Activated naive CD4-positive, alpha-beta T cell treated with anti-CD3 and anti-CD28 coated beads, Interleukin-2, amount 50 U/mL, for 72 hours (primary cell): ENCODE data around the gene PLAA. TPM values are rescaled to one million over a fixed set of nuclear protein-coding genes. Genes with fewer than 3 reads are reported as not detected.

Source experiments
- ATAC-seq, 2 donors: fragments of 150-1000 bp; cut with Tn5 transposase; 2 replicates each; pipeline ENCODE4 v1.10.0; 2021; ENCODE audit warnings: mild to moderate bottlenecking in 2 of 2, moderate library complexity in 2 of 2
- DNase-seq, 2 donors: peaks; one replicate each; pipeline ENCODE4 v3.0.0; 2021 to 2022; ENCODE audit warnings: low spot score in 2 of 2
- H3K27ac Mint-ChIP-seq, 2 donors: one replicate each; pipeline ENCODE4 v1.8.0; 2022; ENCODE audit warnings: mild to moderate bottlenecking in 2 of 2, mixed read lengths in 2 of 2
- H3K36me3 Mint-ChIP-seq, 2 donors: one replicate each; pipeline ENCODE4 v1.8.0; 2022; ENCODE audit warnings: mixed read lengths in 2 of 2
- H3K9me3 Mint-ChIP-seq, 2 donors: one replicate each; pipeline ENCODE4 v1.8.0; 2022; ENCODE audit warnings: mixed read lengths in 2 of 2
- total RNA-seq, 2 donors: library from RNA; stranded (reverse); gene quantifications; one replicate each; pipeline ENCODE4 v1.2.3, GENCODE V29; 2022

The PLAA gene
- 10 to 100 TPM; 31.5 to 52.6 TPM for total RNA-seq

GRCh38 chr9:26946753-26947727 lies at the start of gene PLAA:
PLAA (minus strand) TSS chr9:26947242; CDS start chr9:26947045, 197 bp downstream.
- H3K36me3 Mint-ChIP-seq = peaks cover 26 to 34% of the 10 kb centered on the region in 2 donors
- no peaks in the 10 kb centered on the region for H3K9me3 Mint-ChIP-seq
- DNase-seq = peak; percentile 80 to 91
- peak within 1 kb of the TSS; percentile 97 to 100 for H3K27ac Mint-ChIP-seq
- ATAC-seq = peak; percentile 98 to 99

DNA sequence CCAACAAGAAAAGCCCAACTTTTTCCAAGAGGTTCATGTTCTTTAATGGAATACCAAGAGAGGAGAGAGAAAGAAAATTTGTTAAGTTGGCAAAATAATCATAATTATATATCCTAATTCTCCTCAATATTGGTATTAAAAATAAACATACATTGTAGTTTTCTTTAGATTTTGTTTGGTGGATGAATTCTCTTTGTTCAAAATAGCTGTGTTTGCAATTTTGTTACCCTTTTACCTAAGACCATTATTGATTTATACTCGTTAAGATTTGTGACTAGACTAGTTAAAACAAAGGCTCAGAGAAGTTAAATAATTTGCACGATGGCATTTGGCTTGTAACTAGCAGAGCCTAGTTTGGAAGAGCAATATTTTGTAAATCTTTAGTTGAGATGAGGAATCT lies 48.8 kb upstream of the PLAA start:
- ATAC-seq (no peak), DNase-seq (no peak)
- Mint-ChIP-seq H3K9me3 (no peaks in the 10 kb centered on the region), H3K36me3 (no peaks in the 10 kb centered on the region), H3K27ac (no peak overlapping the region)

GRCh38 chr9:26983340-26983739 lies 36.3 kb upstream of the PLAA start:
- peaks cover 0 to 14% of the 10 kb centered on the region in 2 donors for H3K36me3 Mint-ChIP-seq
- no peaks in the 10 kb centered on the region for H3K9me3 Mint-ChIP-seq
- no peak for ATAC-seq
- no peak overlapping the region for H3K27ac Mint-ChIP-seq
- DNase-seq = no peak

- DNase-seq = no peak
- H3K9me3 Mint-ChIP-seq = no peaks in the 10 kb centered on the region
- peak overlapping the region in 1 of 2 donors; percentile 40 for H3K27ac Mint-ChIP-seq
- no peaks in the 10 kb centered on the region for H3K36me3 Mint-ChIP-seq
- no peak for ATAC-seq
Observed at GRCh38 chr9:26975728-26976707, 29.0 kb upstream of the PLAA start.

DNA sequence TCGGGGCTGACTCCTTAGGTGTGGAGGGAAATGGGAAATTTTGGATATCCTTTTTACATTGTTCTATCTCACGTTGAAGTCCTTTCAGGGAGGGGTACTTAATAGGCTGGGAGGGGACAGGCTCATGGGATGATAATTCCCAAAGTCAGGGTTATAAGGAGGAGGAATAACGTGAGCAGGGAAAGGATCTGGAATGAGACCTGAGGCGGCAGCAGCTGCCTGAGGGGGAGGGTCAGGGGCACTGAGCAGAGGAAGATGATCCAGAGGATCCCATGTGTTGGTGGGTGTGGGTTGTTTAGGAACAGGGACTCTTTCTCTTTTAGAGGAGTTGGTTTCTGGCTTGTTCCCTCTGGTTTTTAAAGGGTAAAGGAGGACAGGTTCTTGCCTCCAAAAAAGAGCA lies 27.9 kb upstream of the PLAA start:
- H3K27ac Mint-ChIP-seq = peak overlapping the region in 1 of 2 donors; percentile 12
- ATAC-seq = no peak
- no peaks in the 10 kb centered on the region for H3K9me3 Mint-ChIP-seq
- no peak for DNase-seq
- peaks cover 2 to 3% of the 10 kb centered on the region in 2 donors for H3K36me3 Mint-ChIP-seq

DNA sequence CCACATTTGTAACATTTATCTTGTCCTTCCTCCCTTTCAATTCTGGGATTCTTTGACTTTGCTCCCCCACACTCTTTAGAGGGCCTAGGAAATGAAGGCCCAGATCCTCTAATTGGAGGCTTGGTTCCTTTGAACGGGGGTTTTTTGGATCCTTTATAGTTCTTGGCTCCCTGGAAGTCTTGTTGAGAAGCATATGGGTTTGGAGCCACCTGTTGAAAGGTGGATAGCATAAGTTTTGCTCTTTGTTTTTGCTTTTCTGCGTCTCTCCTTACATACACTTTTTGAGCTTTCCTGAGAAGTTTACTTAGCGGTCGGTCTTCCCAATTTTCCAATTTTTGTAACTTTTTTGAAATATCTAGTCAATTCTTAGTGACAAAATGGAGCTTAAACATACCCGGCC lies 26.9 kb upstream of the PLAA start:
- Mint-ChIP-seq H3K36me3 (peaks cover 8 to 10% of the 10 kb centered on the region in 2 donors), H3K9me3 (peaks cover 5 to 6% of the 10 kb centered on the region in 2 donors), H3K27ac (no peak overlapping the region)
- DNase-seq (no peak), ATAC-seq (no peak)

- ATAC-seq = no peak
- peaks cover 15 to 18% of the 10 kb centered on the region in 2 donors for H3K36me3 Mint-ChIP-seq
Observed at GRCh38 chr9:26971721-26972120, 24.7 kb upstream of the PLAA start.

DNA sequence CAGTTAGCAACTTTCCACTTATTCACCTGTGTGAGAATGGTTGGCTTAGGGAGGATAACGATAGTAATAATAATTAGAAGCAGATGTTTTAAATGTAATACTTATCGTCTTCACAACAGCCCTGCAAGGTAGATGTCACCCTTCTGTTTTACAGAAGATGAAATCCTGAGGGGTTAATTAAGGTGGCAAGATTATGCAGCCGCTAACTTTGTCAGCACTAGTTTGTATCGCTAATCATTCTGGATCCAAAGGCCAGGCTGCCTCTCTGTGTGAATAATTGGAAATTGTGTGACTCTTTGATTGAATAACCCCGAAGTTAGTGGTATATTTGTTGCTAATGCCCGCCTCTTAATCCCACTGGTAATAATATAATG lies 9.8 kb upstream of the PLAA start:
- DNase-seq (no peak), ATAC-seq (no peak)
- Mint-ChIP-seq H3K27ac (peak overlapping the region; percentile 96 to 97), H3K36me3 (peaks cover 0 to 14% of the 10 kb centered on the region in 2 donors), H3K9me3 (peaks cover 0 to 3% of the 10 kb centered on the region in 2 donors)

More at GRCh38 chr9:26971721-26972120, 24.7 kb upstream of the PLAA start:
- Mint-ChIP-seq H3K27ac (no peak overlapping the region), H3K9me3 (peaks cover 5 to 6% of the 10 kb centered on the region in 2 donors)
- no peak for DNase-seq

GRCh38 chr9:26955921-26956859 lies 9.1 kb upstream of the PLAA start, which contains the start of gene IFT74:
IFT74 (plus strand) TSS chr9:26956412; CDS start chr9:26961968, 5,556 bp downstream.
- Mint-ChIP-seq H3K36me3 (peaks cover 0 to 14% of the 10 kb centered on the region in 2 donors), H3K27ac (peak within 1 kb of the TSS; percentile 96 to 97), H3K9me3 (peaks cover 0 to 3% of the 10 kb centered on the region in 2 donors)
- ATAC-seq = peak; percentile 100
- DNase-seq = peak; percentile 90 to 94

DNA sequence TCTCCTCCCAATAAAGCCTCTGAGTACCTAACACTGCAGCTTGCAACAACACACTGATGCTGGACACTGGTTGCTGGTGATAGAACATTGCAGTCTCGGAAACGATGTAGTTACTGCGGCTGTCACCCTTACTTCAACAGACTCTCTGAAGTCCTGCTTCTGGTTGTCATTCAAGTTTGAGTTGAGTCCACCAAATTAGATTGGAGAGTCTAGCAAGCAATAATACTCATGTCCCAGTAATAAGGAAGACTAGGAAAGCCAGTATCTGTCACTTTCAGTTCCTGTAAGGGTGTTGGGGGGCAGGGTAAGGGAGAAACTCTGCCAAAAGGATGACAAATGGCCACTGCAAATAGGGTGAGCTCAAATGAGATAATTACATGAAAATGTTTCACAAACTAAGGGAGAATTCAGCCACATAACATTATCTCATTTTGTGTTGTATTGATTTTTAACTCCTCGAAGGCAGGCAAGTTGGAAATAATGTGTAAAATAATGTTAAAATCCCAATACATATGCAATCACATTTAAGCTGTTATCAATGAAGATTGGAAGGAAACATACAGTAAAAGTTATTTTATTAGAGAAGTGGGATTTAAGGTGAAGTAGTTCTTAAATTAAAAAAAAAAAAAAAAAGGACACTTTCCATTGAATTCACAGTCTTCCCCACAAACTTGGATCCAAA lies 8.3 kb upstream of the PLAA start:
- H3K36me3 Mint-ChIP-seq = peaks cover 0 to 14% of the 10 kb centered on the region in 2 donors
- peak overlapping the region; percentile 96 to 97 for H3K27ac Mint-ChIP-seq
- ATAC-seq (no peak), DNase-seq (no peak)
- H3K9me3 Mint-ChIP-seq = peaks cover 0 to 3% of the 10 kb centered on the region in 2 donors

GRCh38 chr9:26954050-26954508 lies 7.0 kb upstream of the PLAA start:
- Mint-ChIP-seq H3K36me3 (peaks cover 0 to 14% of the 10 kb centered on the region in 2 donors), H3K27ac (peak overlapping the region in 1 of 2 donors; percentile 66), H3K9me3 (peaks cover 0 to 3% of the 10 kb centered on the region in 2 donors)
- DNase-seq (no peak), ATAC-seq (peak; percentile 6 to 18)

DNA sequence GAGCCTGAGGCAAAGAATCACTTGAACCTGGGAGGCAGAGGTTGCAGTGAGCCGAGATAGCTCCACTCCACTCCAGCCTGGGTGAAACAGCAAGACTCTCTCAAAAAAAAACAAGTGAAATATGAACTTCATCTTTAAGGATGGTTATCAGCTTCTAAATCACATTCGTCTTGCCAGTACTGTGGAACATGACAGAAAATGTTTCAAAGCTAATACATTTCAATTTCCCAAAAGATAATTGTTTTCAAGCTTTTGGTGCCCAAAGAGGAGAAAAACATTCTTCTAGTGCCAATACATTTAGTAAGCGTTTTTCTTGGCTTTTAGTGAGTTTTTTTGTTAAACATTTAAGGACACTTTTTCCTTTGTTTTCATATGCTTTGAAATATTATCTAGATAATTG lies 4.8 kb upstream of the PLAA start:
- no peak for ATAC-seq
- H3K36me3 Mint-ChIP-seq = peaks cover 11 to 25% of the 10 kb centered on the region in 2 donors
- DNase-seq = no peak
- peaks cover 0 to 3% of the 10 kb centered on the region in 2 donors for H3K9me3 Mint-ChIP-seq
- no peak overlapping the region for H3K27ac Mint-ChIP-seq

GRCh38 chr9:26950521-26950920 lies 3.5 kb upstream of the PLAA start:
- Mint-ChIP-seq H3K36me3 (peaks cover 21 to 28% of the 10 kb centered on the region in 2 donors), H3K27ac (no peak overlapping the region), H3K9me3 (peaks cover 0 to 3% of the 10 kb centered on the region in 2 donors)
- no peak for ATAC-seq
- no peak for DNase-seq

GRCh38 chr9:26949637-26950069 lies 2.6 kb upstream of the PLAA start:
- H3K36me3 Mint-ChIP-seq = peaks cover 21 to 26% of the 10 kb centered on the region in 2 donors
- H3K27ac Mint-ChIP-seq = no peak overlapping the region
- ATAC-seq (no peak), DNase-seq (no peak)
- H3K9me3 Mint-ChIP-seq = peaks cover 0 to 3% of the 10 kb centered on the region in 2 donors

GRCh38 chr9:26947736-26948135 lies 694 bp upstream of the PLAA start:
- peak in 1 of 2 donors; percentile 11 for DNase-seq

More at GRCh38 chr9:26947736-26948135, 694 bp upstream of the PLAA start:
- no peak for ATAC-seq
- peak overlapping the region; percentile 97 to 100 for H3K27ac Mint-ChIP-seq
- H3K9me3 Mint-ChIP-seq = no peaks in the 10 kb centered on the region
- H3K36me3 Mint-ChIP-seq = peaks cover 26 to 29% of the 10 kb centered on the region in 2 donors
